Karpas-422 (cell line): ENCODE results near the gene DENND6A. TPM values are rescaled to one million over a fixed set of nuclear protein-coding genes. Genes with fewer than 3 reads are reported as not detected.
"Not testable (repeated sequence)": the region's sequence is repeated elsewhere in the genome, so short reads cannot be mapped to it uniquely, and the experiment has no call there.

ENCODE experiments used
- DNase-seq: peaks from one replicate; pipeline ENCODE4 v3.0.0-alpha.2; 2015
- H2AFZ ChIP-seq: fragments of 200-600 bp; sonication (generic); 2 replicates; pipeline ENCODE4 v1.6.1; 2014; ENCODE audit warnings: antibody characterized with exemption, low read length, mixed read lengths
- H3K27ac ChIP-seq: fragments of 200-600 bp; sonication (generic); 2 replicates; pipeline ENCODE4 v1.5.1; 2014; ENCODE audit warnings: mild to moderate bottlenecking, low read length, moderate library complexity
- H3K27me3 ChIP-seq: fragments of 200-600 bp; sonication (generic); 2 replicates; pipeline ENCODE4 v1.6.1; 2014; ENCODE audit warnings: low read length, mixed read lengths
- H3K36me3 ChIP-seq: fragments of 200-600 bp; sonication (generic); 2 replicates; pipeline ENCODE4 v1.6.1; 2014; ENCODE audit warnings: low read length, mixed read lengths; ENCODE audit not compliant: insufficient read depth
- H3K4me1 ChIP-seq: fragments of 200-600 bp; sonication (generic); 2 replicates; pipeline ENCODE4 v1.6.1; 2014; ENCODE audit warnings: mild to moderate bottlenecking, low read length, mixed read lengths
- H3K4me2 ChIP-seq: fragments of 200-600 bp; sonication (generic); 2 replicates; pipeline ENCODE4 v1.6.1; 2014; ENCODE audit warnings: low read length, low read depth, mild to moderate bottlenecking; ENCODE audit not compliant: poor library complexity, severe bottlenecking
- H3K4me3 ChIP-seq: fragments of 200-600 bp; sonication (generic); 2 replicates; pipeline ENCODE4 v1.5.1; 2014; ENCODE audit warnings: mild to moderate bottlenecking, antibody characterized with exemption, low read length, mixed read lengths
- H3K79me2 ChIP-seq: fragments of 200-600 bp; sonication (generic); 2 replicates; pipeline ENCODE4 v1.6.1; 2014; ENCODE audit warnings: mild to moderate bottlenecking, low read length, mixed read lengths
- H3K9ac ChIP-seq: fragments of 200-600 bp; sonication (generic); 2 replicates; pipeline ENCODE4 v1.6.0; 2014; ENCODE audit warnings: low read length
- H3K9me2 ChIP-seq: fragments of 200-600 bp; sonication (generic), shearing (Covaris generic); replicated peaks from 2 replicates; pipeline ENCODE4 v1.6.0; 2014; ENCODE audit warnings: mild to moderate bottlenecking, low read length, moderate library complexity; ENCODE audit not compliant: insufficient read depth
- H3K9me3 ChIP-seq: fragments of 300-700, 200-600 bp; sonication (generic); 2 replicates; pipeline ENCODE4 v1.6.1; 2014; ENCODE audit warnings: low read length, mixed read lengths
- H4K20me1 ChIP-seq: fragments of 200-600 bp; sonication (generic); 2 replicates; pipeline ENCODE4 v1.6.1; 2014; ENCODE audit warnings: mild to moderate bottlenecking, antibody characterized with exemption, low read length, low read depth; ENCODE audit not compliant: insufficient read depth
- total RNA-seq: library from RNA; depleted of rRNA; stranded (reverse); fragments of >200 nt; shearing (Covaris generic); gene quantifications from 2 replicates; pipeline ENCODE4 v1.2.3, GENCODE V29; 2014; ENCODE audit warnings: low replicate concordance

Gene DENND6A
- total RNA-seq, 1 experiment from 2014 or later = 61.4 TPM

DNA sequence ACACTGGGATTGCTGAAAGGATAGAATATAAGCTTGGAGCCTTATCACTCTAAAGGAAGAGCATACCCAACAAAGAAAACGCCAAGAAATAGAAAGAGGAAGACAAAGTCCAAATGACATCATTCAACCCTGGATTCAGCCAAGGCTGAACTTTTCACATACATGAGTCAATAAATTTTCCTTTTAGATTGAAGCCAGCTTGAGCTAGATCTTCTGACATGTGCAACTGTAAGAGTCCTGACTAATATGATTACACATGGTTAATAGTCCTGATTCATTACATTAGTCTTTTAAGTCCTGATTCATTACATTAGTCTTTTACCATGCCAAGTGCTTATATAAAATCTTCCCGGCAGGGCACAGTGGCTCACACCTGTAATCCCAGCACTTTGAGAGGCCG, 13.6 kb upstream of the DENND6A start:
- no peaks in the 10 kb centered on the region for H3K9me3 ChIP-seq
- H3K79me2 ChIP-seq = no peaks in the 10 kb centered on the region
- no peaks in the 10 kb centered on the region for H3K36me3 ChIP-seq
- H3K4me2 ChIP-seq = no peak overlapping the region
- no peaks in the 10 kb centered on the region for H4K20me1 ChIP-seq
- no peak overlapping the region for H3K27ac ChIP-seq
- H3K4me3 ChIP-seq = no peak overlapping the region
- no peak for DNase-seq
- no peaks in the 10 kb centered on the region for H3K27me3 ChIP-seq
- no peak overlapping the region for H3K9ac ChIP-seq
- H3K9me2 ChIP-seq = no peaks in the 10 kb centered on the region
- no peak overlapping the region for H2AFZ ChIP-seq
- no peaks in the 10 kb centered on the region for H3K4me1 ChIP-seq

DNA sequence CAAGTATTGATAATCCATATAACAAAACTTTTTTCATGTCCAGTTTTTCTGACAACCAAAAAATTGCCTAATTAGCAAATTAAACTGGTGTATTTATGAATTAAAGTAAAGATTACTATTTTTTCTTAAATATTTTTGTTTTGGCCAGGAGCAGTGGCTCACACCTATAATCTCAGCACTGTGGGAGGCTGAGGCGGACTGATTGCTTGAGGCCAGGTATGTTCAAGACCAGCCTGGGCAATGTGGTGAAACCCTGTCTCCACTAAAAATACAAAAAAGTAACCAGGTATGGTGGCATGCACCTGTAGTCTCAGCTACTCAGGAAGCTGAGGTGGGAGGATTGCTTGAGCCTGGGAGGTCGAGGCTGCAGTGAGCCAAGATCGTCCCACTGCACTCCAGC, 12.5 kb upstream of the DENND6A start:
- H3K4me2 ChIP-seq, H3K36me3 ChIP-seq, H3K9me2 ChIP-seq, H2AFZ ChIP-seq, H3K27me3 ChIP-seq, H3K27ac ChIP-seq, H3K4me3 ChIP-seq, DNase-seq, H3K79me2 ChIP-seq, H3K9ac ChIP-seq, H3K9me3 ChIP-seq, H4K20me1 ChIP-seq, H3K4me1 ChIP-seq: not testable (repeated sequence)

DNA sequence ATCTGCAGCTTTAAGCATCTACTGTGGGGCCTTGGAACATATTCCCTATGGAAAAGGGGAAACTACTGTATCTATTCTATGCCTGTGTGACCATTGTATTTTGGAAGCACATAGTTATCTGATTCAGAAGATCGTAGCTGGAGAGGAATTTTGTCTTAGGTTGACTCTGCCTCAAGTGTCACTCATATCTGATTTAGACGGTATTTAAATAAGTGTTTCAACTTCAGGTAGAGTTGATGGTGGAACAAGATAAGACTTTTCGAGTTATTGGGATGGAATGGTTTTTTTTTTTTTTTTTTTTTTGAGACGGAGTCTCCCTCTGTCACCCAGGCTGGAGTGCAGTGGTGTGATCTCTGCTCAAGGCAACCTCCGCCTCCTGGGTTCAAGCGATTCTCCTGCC, 8.9 kb upstream of the DENND6A start:
- Histone ChIP-seq H4K20me1 (no peaks in the 10 kb centered on the region), H3K27me3 (no peaks in the 10 kb centered on the region), H3K4me3 (no peak overlapping the region), H3K27ac (no peak overlapping the region), H3K9me3 (no peaks in the 10 kb centered on the region), H3K36me3 (no peaks in the 10 kb centered on the region), H3K79me2 (no peaks in the 10 kb centered on the region), H3K9me2 (no peaks in the 10 kb centered on the region), H3K4me2 (no peak overlapping the region), H2AFZ (no peak overlapping the region), H3K9ac (no peak overlapping the region), H3K4me1 (no peaks in the 10 kb centered on the region)
- DNase-seq = no peak

DNA sequence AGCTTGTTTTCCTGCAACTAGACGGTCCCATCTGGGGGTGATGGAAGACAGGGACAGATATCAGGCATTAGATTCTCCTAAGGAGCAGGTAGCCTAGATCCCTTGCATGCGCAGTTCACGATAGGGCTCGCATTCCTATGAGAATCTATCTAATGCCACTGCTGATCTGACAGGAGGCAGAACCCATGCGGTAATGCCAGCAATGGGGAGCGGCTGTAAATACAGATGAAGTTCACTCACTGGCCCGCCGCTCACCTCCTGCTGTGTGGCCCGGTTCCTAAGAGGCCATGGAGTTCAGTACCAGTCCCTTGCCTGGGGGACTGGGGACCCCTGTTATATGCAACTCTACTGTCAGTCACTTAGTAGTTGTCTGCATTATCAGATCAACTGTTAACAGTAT, 7.9 kb upstream of the DENND6A start:
- H3K79me2 ChIP-seq = no peaks in the 10 kb centered on the region
- no peaks in the 10 kb centered on the region for H3K9me3 ChIP-seq
- DNase-seq = no peak
- no peaks in the 10 kb centered on the region for H3K36me3 ChIP-seq
- no peaks in the 10 kb centered on the region for H4K20me1 ChIP-seq
- no peaks in the 10 kb centered on the region for H3K4me1 ChIP-seq
- no peak overlapping the region for H3K4me3 ChIP-seq
- H3K27me3 ChIP-seq = no peaks in the 10 kb centered on the region
- H3K4me2 ChIP-seq = no peak overlapping the region
- no peaks in the 10 kb centered on the region for H3K9me2 ChIP-seq
- H3K27ac ChIP-seq = no peak overlapping the region
- no peak overlapping the region for H3K9ac ChIP-seq
- no peak overlapping the region for H2AFZ ChIP-seq

DNA sequence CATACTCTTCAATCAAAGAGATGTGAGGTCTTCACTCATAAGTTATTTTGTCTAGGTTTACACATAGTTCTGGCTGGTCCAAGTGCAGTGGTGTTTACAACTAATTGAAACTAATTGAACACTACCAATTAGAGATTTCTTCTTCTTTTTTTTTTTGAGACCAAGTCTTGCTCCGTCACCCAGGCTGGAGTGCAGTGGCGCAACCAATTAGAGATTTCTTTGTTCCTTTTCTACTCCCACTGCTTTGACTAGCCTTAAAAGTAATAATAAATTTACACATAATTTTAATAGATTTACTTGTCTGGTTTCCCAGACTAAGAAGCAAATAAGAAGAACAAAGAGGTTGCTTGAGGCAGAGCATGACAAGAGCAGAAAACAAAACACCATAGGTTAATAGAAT, 6.7 kb upstream of the DENND6A start:
- Histone ChIP-seq H3K79me2 (no peaks in the 10 kb centered on the region), H3K9me3 (no peaks in the 10 kb centered on the region), H4K20me1 (no peaks in the 10 kb centered on the region), H2AFZ (no peak overlapping the region), H3K9ac (no peak overlapping the region), H3K36me3 (no peaks in the 10 kb centered on the region), H3K4me1 (no peaks in the 10 kb centered on the region), H3K4me3 (no peak overlapping the region), H3K4me2 (no peak overlapping the region), H3K9me2 (no peaks in the 10 kb centered on the region), H3K27me3 (no peaks in the 10 kb centered on the region), H3K27ac (no peak overlapping the region)
- no peak for DNase-seq

DNA sequence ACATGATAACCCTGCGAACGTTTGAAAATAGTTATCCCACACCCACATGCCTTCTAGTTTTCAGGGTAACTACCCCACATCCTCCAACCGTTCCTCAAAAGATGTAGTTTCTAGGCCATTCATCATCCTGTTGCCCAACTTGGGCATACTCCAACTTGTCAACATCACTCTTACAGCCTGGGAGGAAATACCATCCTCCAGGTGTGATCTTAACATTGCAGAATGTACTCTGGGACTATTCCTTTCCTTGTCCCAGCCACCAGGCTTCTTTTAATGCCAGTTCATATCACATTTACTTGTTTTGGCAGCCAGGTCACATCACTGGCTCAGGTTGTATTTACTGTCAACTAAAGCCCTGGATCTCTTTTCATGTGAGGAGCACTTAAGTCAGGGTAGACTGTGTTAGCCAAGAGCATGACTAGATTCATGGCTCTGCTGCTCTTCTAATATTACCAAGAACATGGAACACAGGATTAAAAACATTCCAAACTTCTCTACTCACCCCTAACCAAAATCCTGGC, 4.0 kb upstream of the DENND6A start:
- H3K4me2 ChIP-seq = no peak overlapping the region
- no peak overlapping the region for H2AFZ ChIP-seq
- H3K27me3 ChIP-seq = no peaks in the 10 kb centered on the region
- H3K9me3 ChIP-seq = no peaks in the 10 kb centered on the region
- no peaks in the 10 kb centered on the region for H4K20me1 ChIP-seq
- H3K36me3 ChIP-seq = no peaks in the 10 kb centered on the region
- H3K27ac ChIP-seq = no peak overlapping the region
- peaks cover 10% of the 10 kb centered on the region for H3K79me2 ChIP-seq
- no peak for DNase-seq
- H3K9ac ChIP-seq = no peak overlapping the region
- no peak overlapping the region for H3K4me3 ChIP-seq
- H3K4me1 ChIP-seq = peaks cover 7% of the 10 kb centered on the region
- H3K9me2 ChIP-seq = no peaks in the 10 kb centered on the region

DNA sequence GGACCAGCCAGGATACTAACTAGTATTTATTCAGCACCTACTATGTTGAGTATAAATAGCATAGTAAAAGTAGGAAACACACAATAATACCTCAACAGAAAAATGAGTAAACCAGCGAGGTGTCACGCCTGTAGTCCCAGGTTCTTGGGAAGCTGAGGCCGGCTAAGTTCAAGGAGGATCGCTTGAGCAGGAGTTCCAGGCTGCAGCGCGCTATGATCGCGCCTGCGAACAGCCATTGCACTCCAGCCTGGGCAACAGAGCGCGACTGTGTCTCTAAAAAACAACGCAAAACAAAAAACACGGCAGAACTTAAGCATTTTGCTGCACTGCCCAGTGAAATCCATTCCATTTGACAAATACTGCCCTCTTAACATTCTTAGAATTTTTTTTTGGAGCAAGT, 1.3 kb upstream of the DENND6A start:
- Histone ChIP-seq H3K4me1 (peaks cover 28% of the 10 kb centered on the region), H3K27ac (no peak overlapping the region), H2AFZ (no peak overlapping the region), H3K9ac (no peak overlapping the region), H3K4me3 (no peak overlapping the region), H3K79me2 (peaks cover 37% of the 10 kb centered on the region), H3K4me2 (no peak overlapping the region), H4K20me1 (peaks cover 4% of the 10 kb centered on the region; the same call in 1 of the 2 replicates), H3K9me2 (no peaks in the 10 kb centered on the region), H3K36me3 (no peaks in the 10 kb centered on the region), H3K27me3 (no peaks in the 10 kb centered on the region), H3K9me3 (no peaks in the 10 kb centered on the region)
- no peak for DNase-seq

DNA sequence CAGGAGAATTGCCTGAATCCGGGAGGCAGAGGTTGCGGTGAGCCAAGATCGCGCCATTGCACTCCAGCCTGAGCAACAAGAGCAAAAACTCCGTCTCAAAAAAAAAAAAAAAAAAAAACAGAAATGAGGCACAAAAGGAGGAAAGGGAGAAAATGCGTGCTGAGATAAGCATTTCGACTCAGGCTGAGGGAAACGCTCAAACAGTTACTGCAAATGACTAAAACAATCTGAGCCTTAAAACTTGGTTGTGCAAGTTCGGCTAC, 813 bp downstream of the DENND6A start:
- peak overlapping the region; percentile 84 for H3K4me2 ChIP-seq
- peaks cover 58% of the 10 kb centered on the region for H3K79me2 ChIP-seq
- peak overlapping the region; percentile 93 for H3K9ac ChIP-seq
- H3K9me2 ChIP-seq, H3K9me3 ChIP-seq, DNase-seq, H3K27me3 ChIP-seq, H2AFZ ChIP-seq, H3K36me3 ChIP-seq, H4K20me1 ChIP-seq: not testable (repeated sequence)
- peak overlapping the region; percentile 60 for H3K27ac ChIP-seq
- peak overlapping the region; percentile 78 for H3K4me3 ChIP-seq
- H3K4me1 ChIP-seq = peaks cover 31% of the 10 kb centered on the region
